CD4-positive, alpha-beta T cell treated with Interleukin-17A for 4 hours (primary cell): ENCODE results near the gene RPL29.
A peak's percentile ranks its signal among the peaks of the same experiment; 100 is the strongest.

Experiments
- DNase-seq: peaks from one replicate; pipeline ENCODE4 v3.0.0-alpha.2; 2020; ENCODE audit warnings: mixed read lengths

The RPL29 gene

DNA sequence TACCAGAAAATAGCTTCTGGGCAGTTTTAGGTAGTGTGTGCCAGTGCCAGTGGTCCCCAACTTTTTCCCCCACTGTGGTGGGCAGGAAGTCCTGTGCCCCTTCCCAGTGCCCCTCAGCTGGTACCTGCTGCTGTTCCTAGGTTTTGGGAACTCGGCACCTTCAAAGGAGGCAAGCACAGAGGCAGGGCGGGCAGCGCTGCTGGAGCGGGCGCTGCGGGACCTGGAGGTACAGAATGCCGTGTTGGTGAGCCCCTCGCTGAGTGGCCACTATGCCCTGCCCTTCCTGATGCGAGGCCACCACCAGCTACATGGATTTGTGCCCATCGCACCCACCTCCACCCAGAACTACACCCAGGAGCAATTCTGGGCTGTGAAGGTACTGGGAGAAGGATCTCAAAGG lies 15.4 kb downstream of the RPL29 start:
- no peak for DNase-seq

DNA sequence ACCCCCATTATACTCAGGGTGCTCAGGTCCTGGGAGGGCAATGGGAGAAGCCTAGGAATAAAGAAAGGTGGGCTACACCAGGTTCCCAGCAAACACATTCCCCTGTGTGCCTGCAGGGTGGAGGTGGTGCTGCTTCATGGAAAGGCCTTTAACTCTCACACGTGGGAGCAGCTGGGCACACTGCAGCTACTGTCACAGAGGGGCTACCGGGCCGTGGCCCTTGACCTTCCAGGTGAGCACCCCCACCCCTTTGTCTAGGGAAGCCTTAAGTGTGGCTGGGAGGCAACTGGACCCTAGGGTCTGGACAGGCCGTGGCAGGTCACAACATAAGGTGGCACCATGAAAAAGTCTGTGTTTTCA lies 17.6 kb downstream of the RPL29 start:
- no peak for DNase-seq

DNA sequence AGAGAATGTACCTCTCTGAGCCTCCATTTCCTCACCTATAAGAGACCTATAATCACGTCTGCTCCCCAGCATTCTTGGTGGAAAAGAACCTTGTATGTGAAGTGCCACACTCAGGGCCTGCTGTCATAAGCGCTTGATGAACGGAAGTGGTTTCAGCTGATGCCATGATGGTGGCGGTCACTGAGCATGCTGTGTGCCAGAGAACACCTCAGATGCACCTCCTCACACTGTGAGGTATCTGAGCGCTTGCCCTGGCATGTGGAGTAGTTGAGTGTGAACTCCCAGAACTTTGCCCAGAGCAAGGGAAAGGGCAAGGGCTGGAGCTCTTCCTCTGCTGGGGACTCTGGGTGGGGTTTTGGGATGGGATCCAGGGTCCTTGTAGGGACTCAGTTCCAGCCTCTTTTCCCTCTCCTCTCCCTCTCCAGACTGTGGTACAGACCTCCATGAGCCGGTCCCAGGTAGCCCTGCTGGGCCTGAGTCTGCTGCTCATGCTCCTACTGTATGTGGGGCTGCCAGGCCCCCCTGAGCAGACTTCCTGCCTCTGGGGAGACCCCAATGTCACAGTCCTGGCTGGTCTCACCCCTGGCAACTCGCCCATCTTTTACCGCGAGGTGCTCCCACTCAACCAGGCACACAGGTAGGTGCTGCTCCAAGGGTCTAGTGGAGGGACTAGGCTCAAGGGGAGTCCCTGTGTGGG lies 18.1 kb downstream of the RPL29 start:
- DNase-seq: peak; percentile 51

DNA sequence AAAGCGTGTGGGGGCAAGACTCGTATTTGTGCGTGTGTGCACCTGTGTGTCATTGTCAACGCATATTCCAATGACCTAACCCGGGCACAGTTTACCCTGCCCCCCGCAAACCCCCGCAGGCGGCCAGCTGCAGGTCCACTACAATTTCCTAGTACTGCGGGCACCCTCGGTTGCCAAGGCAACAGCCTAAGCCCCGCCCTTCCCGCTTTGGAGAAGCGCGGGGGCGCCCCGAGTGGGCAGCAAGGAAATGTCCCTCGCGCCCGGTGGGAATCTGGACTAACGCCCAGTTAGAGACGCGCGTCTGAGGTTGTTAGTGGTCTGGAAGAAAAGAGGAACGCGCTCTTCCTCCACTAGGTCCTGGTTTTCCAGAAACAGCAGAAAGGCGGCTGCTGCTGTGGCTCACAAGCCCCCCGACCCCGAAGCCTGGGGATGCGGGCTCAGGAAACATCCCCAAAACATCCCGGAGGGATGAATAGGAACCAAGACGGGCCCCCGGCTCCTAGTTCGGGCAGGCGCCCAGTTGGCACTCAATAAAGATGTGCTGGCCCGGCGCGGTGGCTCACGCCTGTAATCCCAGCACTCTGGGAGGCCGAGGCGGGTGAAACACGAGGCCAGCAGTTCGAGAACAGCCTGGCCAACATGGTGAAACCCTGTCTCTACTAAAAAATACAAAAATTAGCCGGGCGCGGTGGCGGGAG lies 19.7 kb downstream of the RPL29 start:
- peak; percentile 48 for DNase-seq

DNA sequence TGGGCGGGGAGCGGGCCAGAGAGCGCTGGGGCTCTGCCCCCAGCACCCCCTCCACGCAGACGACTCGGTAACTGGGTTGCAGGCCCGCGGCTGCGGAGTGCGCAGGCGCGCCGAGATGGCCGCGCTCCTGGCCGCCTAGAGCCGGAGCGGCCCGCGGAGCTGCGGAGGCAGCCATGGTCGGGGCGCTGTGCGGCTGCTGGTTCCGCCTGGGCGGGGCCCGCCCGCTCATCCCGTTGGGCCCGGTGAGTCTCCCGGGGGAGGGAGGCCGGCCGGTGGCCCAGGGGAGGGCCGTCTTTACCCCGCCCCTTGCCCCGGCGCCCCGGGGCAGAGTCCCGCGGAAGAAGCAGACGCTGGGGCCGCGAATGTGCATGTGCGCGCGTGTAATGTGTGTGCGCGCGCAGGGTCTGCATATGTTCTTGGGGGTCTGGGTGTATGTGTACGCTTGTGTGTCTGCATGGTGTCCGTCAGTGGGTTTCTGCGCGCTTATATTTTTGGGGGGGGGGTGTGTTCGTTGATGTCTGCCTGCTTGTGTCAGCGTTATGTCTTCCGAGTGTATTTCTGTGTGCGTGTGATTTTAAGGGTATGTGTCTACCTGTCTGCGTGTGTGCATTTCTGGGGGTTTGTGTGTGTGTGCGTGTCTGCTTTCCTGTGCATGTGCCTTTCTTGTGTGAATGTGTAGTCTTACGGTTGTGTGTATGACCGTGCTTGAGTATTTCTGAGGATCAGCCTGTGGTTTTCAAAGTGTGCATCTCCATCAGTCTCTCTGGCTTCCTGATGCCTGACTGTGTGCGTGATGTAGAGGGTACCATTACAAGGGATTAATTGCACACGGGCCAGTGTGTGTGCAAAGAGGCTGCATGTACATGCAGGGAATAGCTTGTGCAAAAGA lies 20.5 kb downstream of the RPL29 start, which contains the start of gene ABHD14A:
ABHD14A (plus strand) TSS at position 102 of the 889 bp plus-strand sequence; CDS start at position 174, 72 bp downstream.
- peak; percentile 80 for DNase-seq

DNA sequence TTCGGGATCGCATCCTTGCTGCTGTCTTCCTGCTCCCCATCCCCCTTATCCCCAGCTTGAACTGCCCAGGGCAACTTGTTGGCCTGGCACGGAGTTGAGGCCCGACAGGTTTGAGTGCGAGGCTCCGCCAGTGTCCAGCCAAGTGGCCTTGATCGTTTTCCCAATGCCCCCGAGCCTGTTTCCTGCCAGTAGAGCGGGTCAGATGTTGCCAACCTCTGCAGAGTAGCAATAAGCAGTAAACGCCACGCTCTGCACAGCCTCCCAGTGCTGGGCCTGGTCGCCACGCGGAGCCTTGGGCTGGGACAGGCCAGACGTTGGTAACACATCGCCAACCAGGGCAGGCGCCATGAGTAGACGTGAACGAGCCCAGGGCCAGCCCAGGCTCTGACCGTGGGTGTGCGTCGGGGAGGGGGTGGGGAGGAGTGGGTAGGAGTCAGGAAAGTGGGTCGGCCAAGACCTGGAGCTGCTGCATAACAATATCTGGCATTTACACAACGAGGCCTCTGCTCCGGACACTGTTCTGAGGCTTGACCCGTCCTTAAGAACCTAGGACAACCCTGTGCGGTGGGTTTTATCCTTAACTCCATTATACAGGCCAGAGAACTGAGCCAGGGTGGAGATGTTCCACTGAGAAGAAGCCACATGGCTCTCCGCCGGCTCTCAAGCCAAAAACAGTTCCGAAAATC lies 21.3 kb downstream of the RPL29 start:
- DNase-seq: peak; percentile 27

DNA sequence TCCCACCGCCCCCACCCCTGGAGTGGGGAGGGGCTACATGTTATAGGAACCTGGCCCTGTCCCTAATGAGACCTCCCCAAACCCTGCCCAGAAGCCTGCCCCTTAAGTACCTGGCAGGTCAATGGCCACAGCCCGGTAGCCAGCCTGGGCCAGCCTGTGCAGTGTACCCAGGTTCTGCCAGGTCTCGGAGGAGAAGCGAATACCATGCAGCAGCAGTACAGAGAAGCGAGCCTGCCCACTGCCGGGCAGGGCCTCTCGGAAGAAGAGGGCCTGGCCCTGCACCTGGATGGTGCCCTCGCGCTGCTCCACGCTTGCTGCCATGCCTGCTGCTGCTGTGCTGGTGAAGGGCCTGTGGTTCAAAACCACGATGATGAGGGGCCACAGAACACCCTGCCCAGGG lies 24.3 kb downstream of the RPL29 start:
- DNase-seq: no peak

DNA sequence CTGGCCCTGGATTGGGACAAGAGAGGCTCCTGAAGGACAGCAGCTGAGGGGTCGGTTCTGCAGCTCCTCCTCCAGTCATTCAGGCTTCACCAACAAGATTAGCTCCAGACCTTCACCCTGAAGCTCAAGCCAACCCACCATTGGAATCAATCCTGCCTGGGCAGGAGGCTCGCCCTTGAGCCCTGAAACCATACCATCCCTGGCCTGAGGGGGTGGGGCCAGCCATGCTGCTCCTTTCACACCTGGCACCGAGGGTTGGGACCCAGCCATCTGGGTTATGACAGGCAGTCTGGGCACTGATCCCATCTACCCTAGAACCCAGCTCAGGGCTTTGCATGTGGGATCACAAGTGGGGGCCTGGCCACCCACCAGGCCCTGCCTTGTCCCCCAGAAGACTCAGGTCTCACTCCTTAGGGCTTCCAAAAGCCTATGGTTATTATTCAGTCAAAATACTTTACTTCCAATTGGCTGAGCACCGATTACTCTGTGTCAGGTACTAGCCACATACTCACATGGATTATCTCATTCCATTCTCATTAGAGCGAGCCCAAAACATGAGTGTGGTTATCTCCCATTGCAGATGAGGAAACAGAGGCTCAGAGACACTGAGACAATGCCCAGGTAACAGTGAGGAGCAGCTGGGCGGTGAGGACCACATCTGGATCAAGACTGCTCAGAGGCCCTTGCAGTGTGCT lies 24.9 kb downstream of the RPL29 start:
- no peak for DNase-seq

DNA sequence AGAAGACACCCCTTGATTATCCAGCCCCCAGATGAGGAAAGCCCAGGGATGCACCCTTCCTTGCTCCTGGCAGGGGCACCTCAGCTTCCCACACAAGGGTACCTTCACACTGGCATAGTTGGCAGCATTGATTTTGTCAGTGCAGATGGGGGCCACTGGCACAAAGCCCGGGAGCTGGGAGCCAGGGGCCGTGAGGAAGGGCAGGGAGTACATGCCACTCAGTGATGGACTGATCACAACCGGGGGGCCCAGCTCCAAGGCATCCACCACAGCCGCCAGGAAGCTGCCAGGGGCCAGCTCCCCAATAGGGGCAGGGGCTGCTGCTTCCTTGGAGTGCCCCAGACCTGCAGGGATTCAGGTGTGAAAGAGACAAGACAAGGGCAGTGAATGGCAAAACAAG lies 25.9 kb downstream of the RPL29 start:
- DNase-seq: no peak

DNA sequence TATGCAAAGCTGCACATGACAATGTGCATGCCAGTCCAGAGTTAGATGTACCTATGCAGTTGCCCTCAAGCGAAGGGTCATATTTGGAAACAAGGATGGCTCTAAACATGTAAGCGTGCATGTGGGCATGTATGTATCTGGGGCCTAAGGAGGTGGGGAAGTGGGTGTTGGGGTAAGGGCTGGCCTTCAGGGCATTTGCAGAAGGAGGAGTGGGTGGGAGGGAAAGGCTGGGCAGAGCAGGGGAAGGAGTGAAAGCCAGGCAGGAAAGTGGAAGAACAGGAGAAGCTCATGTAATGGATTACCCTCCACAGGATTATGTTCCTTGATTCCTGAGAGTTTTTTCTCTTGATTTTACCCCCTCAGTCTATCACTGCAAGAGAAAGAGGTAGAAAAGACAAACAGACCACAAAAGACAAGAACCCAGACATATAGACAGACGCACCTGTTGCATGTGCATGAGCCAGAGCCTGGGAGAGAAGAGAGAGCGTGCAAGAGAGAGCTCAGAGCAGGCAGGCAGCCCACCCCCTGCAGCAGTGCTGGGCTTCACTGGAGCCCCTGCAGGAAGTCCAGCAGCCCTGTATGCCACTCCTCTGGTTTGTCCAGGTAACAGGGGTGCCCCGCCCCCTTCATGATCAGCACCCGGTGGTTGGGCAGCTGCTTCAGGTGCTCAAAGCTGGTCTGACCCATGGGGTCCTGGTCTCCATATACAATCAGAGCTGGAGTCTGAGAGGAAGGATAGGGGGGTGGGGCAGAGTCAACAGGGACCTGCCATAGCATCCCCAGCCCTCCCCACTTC lies 26.6 kb downstream of the RPL29 start:
- no peak for DNase-seq

DNA sequence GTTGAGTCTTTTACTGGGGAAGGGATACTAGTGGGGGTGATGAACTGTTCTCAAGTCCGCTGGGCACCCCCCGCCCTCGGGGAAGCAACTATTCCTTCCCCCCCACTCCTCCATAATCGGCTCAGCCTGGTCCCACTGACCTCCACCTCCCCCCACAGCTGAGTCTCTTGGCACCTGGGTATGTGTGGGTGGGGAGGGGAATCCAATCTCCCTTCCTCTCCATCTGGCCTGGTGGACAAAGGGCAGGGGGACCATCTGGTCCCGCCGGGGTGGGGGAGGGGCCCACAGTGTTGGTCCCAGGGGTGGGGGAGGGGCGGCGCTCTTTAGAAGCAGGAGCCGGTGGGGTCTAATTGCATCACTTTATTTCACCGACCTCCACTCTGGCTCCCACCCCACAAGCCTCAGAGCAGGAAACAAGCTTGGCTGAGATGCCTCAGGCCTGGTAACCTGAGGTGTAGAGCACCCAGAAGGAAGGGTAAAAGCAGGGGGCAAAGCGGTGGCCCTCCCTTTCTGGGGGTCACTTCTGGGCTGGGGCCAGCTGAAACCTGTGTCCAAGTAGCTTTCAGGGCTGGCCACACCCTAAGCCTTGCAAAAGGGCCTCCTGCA lies 27.4 kb downstream of the RPL29 start:
- peak; percentile 12 for DNase-seq

DNA sequence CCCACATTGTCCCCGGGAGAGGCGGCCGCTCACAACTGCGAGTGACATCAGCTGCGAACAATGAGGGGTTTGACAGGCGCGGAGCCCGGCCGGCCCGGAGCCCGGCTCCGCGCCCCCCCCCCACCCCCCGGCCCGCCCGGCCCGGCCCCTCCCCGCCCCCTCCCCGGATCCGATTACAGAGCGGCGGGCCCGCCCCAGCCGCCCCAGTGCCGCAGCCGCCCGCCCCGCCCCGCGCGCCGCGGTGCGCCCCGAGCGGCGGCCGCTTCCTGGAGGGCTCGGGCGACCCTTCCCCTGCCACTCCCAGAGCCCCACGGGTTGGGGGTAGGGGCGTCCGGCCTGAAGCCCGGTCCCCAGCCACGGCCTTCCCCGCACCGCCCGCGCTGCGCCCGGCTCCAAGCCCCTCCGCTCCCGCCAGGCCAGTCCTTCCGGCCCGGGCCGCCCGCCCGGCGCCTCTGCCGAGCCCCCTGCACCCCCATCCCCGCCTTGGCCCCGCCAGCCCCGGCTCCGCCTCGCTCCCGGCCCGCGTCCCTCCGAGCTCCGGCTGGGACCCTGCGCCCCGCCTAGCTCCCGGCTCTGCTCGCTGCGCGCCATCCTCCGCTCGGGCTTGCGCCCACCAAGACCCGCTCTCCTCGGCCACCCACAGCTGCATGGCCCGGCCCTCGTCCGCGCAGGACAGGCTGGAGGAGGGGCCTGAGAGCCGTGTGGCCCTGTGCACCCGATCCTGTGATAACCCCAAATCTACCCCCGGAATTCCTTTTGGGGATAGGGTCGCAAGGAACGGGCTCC lies 28.1 kb downstream of the RPL29 start, which contains the start of gene PCBP4:
PCBP4 (minus strand) TSS at position 71 of the 786 bp plus-strand sequence. CDS start 6,214 bp downstream, outside the sequence.
- DNase-seq: peak; percentile 71

DNA sequence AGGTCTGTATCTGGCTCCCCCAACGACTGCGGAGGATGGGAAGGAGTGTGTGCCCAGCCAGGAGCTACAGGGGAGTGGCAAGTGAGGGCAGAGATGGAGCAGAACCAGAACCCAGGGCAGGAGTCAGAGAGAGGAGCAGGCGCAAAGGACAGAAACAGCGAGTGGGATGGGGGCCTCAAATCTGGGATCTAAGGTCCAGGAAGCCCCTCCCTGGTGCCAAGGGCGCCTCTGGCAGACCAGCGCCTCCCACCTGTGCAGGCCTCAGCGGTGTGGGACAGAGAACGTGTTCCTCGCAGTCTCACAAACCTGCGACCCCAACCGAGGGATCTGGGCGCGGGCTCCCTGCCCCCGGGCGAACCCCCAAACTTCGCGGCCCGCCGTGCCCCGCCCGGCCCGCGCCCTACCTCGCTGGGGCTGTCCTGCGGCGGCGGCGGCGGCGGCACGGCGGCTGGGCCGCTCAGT lies 28.7 kb downstream of the RPL29 start:
- no peak for DNase-seq

DNA sequence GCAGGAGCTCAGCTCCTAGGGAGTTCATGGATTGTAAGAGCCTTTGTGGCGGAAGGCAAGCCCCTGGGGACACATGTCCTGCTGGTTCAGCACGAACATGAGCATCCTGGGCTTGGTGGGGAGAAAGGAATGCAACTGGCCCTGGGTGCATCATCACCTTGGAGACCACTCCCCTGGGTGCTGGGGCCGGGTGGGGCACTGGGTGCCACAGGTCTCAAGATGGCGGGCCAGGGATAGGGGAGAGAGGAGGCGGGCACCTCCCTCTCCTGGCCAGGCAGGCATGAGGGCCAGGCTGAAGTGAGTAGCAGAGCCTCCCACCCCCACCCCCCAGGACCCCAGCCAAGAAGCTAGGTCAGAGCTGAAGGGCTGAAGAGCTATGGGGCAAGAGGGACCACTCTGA lies 29.2 kb downstream of the RPL29 start:
- DNase-seq: no peak

DNA sequence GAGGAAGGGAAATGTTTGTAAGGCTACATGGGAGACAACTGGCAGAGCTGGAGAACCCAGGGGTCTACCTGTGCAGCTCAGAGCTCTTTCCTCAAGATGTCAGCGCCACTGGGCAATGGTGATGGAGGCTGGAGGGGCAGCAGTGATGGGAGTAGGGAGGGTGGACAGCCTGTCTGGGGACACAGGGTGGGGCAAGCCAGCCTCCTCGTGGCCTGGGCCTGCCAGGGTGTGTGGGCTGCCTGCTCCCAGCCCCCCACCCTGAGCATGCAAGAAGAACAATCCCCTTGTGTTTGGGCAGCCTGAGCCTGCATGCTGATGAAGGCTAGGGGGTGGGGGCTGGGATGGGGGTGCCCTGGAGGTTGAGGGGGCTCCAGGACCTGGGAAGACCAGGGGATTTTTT lies 29.7 kb downstream of the RPL29 start:
- no peak for DNase-seq

DNA sequence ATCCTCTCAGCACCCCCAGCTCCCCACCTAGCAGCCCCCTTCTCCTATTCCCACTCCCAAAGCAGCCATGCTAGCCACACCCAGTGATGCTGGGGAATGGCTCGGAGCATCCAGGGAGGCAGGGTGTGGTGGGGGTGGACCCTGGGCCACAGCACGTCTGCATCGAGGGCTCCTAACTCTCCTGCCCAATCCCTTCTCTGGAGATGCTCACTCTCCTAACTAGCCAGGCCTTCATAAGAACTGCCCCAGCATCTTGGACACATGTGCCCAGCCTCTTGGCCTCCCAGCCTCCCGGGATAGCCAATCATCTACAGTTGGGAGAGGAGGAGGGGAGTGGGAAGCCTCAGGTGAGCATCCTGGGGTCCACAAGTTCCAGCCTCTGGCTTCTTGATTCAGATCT lies 31.2 kb downstream of the RPL29 start:
- no peak for DNase-seq

DNA sequence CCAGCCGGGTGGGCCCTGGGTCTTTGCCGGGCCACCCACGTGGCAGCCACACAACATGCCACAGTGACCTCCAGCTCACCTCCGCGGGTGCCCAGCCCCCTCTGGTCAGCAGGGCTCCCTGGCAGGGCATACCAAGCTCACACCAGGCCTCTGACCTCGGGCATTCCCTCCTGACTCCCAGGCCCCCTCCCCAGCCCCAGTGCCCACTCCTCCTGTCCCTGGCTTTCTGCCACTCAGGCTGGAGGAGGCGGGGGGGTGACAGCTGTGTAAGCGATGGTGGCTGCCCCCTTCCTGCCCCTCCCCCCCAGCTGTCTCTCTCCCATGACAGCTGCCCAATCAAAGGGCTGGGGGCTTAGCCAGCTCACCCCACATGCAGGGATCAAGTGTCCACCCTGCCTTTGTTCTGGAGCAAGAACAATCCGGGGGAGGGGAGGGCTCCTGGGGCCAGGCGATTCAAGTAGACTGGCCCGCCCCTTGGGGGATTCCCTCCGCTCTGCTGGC lies 31.7 kb downstream of the RPL29 start:
- no peak for DNase-seq

DNA sequence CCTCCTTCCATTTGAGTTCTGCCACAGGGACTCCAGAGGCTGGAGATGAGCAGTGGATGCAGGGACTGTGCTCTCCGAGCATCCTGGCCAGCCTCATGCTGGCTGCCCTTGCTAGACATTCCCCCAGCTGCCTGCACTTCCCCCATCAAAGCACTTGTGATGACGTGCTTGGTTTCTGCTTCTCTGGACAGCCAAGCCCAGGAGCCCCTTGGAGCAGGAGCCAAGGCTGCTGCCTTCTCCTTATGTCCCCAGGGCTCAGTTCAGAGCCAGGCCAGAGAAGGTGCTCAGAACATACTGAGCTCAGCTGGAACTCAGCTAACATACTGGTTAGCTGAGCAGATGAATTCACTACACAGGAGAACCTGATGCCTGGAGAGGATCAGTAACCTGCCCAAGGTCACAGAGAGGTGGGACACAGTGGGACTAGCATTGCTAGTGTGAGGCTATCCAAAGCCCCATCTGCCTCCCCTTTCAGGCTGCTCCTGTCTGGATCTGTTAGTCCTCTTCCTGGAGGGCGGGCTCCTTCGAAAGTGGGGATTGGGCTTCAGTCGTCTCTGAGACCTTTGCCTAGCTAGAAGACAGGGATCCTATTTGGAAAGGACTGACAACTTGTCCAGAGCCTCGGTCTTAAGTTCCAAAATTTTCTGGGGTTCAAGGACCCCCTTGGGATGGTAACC lies 32.7 kb downstream of the RPL29 start:
- DNase-seq: no peak
